Measurements from ENCODE around the gene MMD2.

- no peak for TF ChIP-seq CTCF (IDR thresholded peaks at IDR 0.05; ENCODE audit: control extremely low read depth in 1 of 3, insufficient read depth in 1 of 3, low read depth in 1 of 3, low read length in 3 of 3)
- no peak for TF ChIP-seq EP300 (IDR thresholded peaks at IDR 0.05; ENCODE audit: borderline replicate concordance in 1 of 2, low read depth in 2 of 2, low read length in 2 of 2)
- no peak for TF ChIP-seq POLR2A (IDR thresholded peaks at IDR 0.05; ENCODE audit: control extremely low read depth in 1 of 2, low read depth in 2 of 2, low read length in 2 of 2)
- TF ChIP-seq RXRA (IDR thresholded peaks at IDR 0.05; ENCODE audit: insufficient read depth, low read depth, low read length), result no peak
- no peak for TF ChIP-seq RFX5 (IDR thresholded peaks at IDR 0.05; ENCODE audit: borderline replicate concordance, low read depth, low read length)
Measured at GRCh38 chr7:4957847-4958476, 1.0 kb downstream of the MMD2 start.

Measured in H1 (cell line).